Left lung (tissue), 10 donors: ENCODE measurements around the gene PLD2. TPM values are rescaled to one million over a fixed set of nuclear protein-coding genes. Genes with fewer than 3 reads are reported as not detected.
"Not testable (repeated sequence)": the region's sequence is repeated elsewhere in the genome, so short reads cannot be mapped to it uniquely, and the experiment has no call there.

Experiments
- ATAC-seq: fragments of 200-7000 bp; cut with Tn5 transposase; one replicate; pipeline ENCODE4 v1.9.1; 2020; ENCODE audit warnings: moderate library complexity
- DNase-seq, 4 donors: peaks; one replicate each; pipeline ENCODE4 v3.0.0-alpha.2; 2013 to 2020
- H3K27ac ChIP-seq, 2 donors: fragments of 200-600 bp; sonication (generic) in 1 of 2; one replicate each; pipeline versions ENCODE4 v1.5.0 to v1.8.0; 2020 to 2021
- H3K27me3 ChIP-seq, 2 donors: fragments of 200-600 bp; sonication (generic) in 1 of 2; one replicate each; pipeline versions ENCODE4 v1.5.0 to v1.8.0; 2020 to 2021
- H3K36me3 ChIP-seq, 2 donors: fragments of 200-600 bp; sonication (generic) in 1 of 2; one replicate each; pipeline versions ENCODE4 v1.5.0 to v1.8.0; 2020 to 2021
- H3K4me1 ChIP-seq, 2 donors: fragments of 200-600 bp; one replicate each; pipeline ENCODE4 v1.8.0; 2021
- H3K4me3 ChIP-seq, 2 donors: fragments of 200-600 bp; sonication (generic) in 1 of 2; one replicate each; pipeline versions ENCODE4 v1.5.0 to v1.8.0; 2020 to 2021; ENCODE audit warnings: mild to moderate bottlenecking in 1 of 2
- H3K9me3 ChIP-seq, 2 donors: fragments of 200-600 bp; sonication (generic) in 1 of 2; one replicate each; pipeline versions ENCODE4 v1.5.0 to v1.8.0; 2020 to 2021
- intact Hi-C, 2 donors: fragments of 100-400 bp; cut with DNase I; formaldehyde crosslinking; loops; one replicate each; pipeline versions ENCODE4 v1.11.2 to v1.14.2; 2022
- polyA plus RNA-seq, 6 donors: library from polyadenylated mRNA; unstranded; fragments of 120-200 nt; gene quantifications; one replicate each; pipeline ENCODE4 v1.2.1, GENCODE V29; 2013; ENCODE audit not compliant: insufficient read length in 6 of 6
- total RNA-seq, 2 donors: library from RNA; stranded (reverse); fragmentation: NEBNext Ultra II Directional; extraction: Animal tissue kit (Norgen Biotek cat#: 25700); gene quantifications; one replicate each; pipeline ENCODE4 v1.2.1, GENCODE V29; 2021
- TF ChIP-seq, protein P1 (sequence below), 2 donors: fragments of 200-600 bp; sonication (generic) in 1 of 2; IDR thresholded peaks; one replicate each; pipeline versions ENCODE4 v1.5.0 to v1.8.0; 2021; ENCODE audit warnings: antibody characterized with exemption in 2 of 2
- donor health status: DM: no; HTN: yes; CAD: no.
- donor health status: DM: no; HTN: no; CAD: no.

The PLD2 gene
- total and polyA plus RNA-seq, 8 donors: 30.0 to 70.0 (median 59.0) TPM

DNA sequence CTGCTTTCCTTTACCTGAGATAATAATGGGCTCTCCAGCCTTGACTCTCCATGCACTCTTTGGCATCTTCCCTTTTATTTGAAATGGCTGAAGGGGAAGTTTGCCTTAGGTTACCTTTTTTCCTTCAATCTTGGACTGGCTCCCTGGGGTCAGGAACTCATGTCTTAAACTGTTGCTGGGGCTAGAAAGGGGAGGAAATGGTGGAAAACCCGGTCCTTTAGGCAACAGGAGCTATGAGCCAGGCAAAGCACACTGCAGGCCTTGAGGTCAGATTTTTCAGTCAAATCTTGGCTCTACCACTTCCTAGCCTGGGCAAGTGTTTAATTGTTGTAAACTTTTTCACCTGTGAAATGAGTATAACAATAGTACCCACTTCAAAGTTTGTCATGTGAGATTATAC lies 56.4 kb downstream of the PLD2 start:
- intact Hi-C loops: no loop called here
- TF ChIP-seq, protein P1, sequence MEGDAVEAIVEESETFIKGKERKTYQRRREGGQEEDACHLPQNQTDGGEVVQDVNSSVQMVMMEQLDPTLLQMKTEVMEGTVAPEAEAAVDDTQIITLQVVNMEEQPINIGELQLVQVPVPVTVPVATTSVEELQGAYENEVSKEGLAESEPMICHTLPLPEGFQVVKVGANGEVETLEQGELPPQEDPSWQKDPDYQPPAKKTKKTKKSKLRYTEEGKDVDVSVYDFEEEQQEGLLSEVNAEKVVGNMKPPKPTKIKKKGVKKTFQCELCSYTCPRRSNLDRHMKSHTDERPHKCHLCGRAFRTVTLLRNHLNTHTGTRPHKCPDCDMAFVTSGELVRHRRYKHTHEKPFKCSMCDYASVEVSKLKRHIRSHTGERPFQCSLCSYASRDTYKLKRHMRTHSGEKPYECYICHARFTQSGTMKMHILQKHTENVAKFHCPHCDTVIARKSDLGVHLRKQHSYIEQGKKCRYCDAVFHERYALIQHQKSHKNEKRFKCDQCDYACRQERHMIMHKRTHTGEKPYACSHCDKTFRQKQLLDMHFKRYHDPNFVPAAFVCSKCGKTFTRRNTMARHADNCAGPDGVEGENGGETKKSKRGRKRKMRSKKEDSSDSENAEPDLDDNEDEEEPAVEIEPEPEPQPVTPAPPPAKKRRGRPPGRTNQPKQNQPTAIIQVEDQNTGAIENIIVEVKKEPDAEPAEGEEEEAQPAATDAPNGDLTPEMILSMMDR (IDR thresholded peaks at IDR 0.05): no peak
- Histone ChIP-seq H3K27ac (no peak overlapping the region), H3K4me3 (no peak overlapping the region), H3K36me3 (peaks cover 0 to 11% of the 10 kb centered on the region in 2 donors), H3K4me1 (peaks cover 0 to 18% of the 10 kb centered on the region in 2 donors), H3K9me3 (no peaks in the 10 kb centered on the region), H3K27me3 (no peaks in the 10 kb centered on the region)
- ATAC-seq: no peak
- DNase-seq: no peak

DNA sequence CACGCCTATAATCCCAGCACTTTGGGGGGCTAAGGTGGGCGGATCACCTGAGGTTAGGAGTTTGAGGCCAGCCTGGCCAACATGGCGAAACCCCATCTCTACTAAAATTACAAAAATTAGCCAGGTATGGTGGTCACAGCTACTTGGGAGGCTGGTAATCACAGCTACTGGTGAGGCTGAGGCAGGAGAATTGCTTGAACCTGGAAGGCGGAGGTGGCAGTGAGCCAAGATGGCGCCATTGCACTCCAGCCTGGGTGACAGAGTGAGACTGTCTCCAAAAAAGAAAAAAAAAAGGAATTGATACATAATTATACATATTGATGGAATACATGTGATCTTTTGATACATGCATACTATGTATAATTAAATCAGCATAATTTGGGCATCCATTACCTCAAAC lies 60.6 kb downstream of the PLD2 start:
- peaks cover 0 to 27% of the 10 kb centered on the region in 2 donors for H3K4me1 ChIP-seq
- H3K27ac ChIP-seq, H3K4me3 ChIP-seq, H3K27me3 ChIP-seq, H3K36me3 ChIP-seq, intact Hi-C loops, H3K9me3 ChIP-seq, ATAC-seq: not testable (repeated sequence)
- DNase-seq: peak in 1 of 4 donors; percentile 20

- H3K9me3 ChIP-seq, H3K27me3 ChIP-seq, H3K4me3 ChIP-seq, intact Hi-C loops, ATAC-seq, H3K36me3 ChIP-seq, H3K27ac ChIP-seq: not testable (repeated sequence)
- H3K4me1 ChIP-seq: peaks cover 0 to 32% of the 10 kb centered on the region in 2 donors
- peak in 1 of 4 donors; percentile 4 for DNase-seq
Measured at GRCh38 chr17:4869058-4869998, 62.4 kb downstream of the PLD2 start.

DNA sequence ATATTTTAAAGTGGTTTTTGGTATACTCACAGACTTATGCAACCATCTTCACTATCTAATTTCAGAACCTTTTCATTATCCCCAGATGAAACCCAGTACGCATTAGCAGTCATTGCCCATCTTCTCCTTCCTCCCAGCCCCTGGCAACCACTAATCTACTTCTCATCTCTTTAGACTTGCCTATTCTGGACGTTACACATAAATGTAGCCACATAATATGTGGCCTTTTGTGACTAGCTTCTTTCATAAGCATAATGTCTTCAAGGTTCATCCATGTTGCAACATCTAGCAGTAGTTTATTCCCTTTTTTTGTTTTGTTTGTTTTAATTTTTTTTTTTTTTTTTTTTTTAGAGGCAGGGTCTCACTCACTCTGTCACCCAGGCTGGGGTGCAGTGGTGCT lies 63.9 kb downstream of the PLD2 start:
- Histone ChIP-seq H3K9me3 (no peaks in the 10 kb centered on the region), H3K4me3 (no peak overlapping the region), H3K4me1 (peaks cover 0 to 32% of the 10 kb centered on the region in 2 donors), H3K27me3 (no peaks in the 10 kb centered on the region), H3K36me3 (no peaks in the 10 kb centered on the region), H3K27ac (no peak overlapping the region)
- ATAC-seq (no peak), DNase-seq (no peak)
- TF ChIP-seq, protein P1 (IDR thresholded peaks at IDR 0.05): no peak
- intact Hi-C loops: no loop called here

- Histone ChIP-seq H3K27ac (peak overlapping the region in 1 of 2 donors; percentile 41), H3K4me3 (no peak overlapping the region), H3K36me3 (no peaks in the 10 kb centered on the region), H3K9me3 (no peaks in the 10 kb centered on the region), H3K27me3 (no peaks in the 10 kb centered on the region), H3K4me1 (peaks cover 0 to 32% of the 10 kb centered on the region in 2 donors)
- ATAC-seq (peak; percentile 76), DNase-seq (peak in 2 of 4 donors; percentile 49 to 71)
- intact Hi-C loops: no loop called here
- TF ChIP-seq, protein P1 (IDR thresholded peaks at IDR 0.05): no peak
Measured at GRCh38 chr17:4872786-4873185, 65.8 kb downstream of the PLD2 start.

Other genes with a start within 250 kb of the PLD2 start
- gene GGT6, start 246.6 kb upstream of the PLD2 start, total RNA-seq: 10 to 100 TPM in 1 of 2 donors, 1 to 10 TPM in 1; 1.8 to 17.4 TPM
- gene GGT6, start 246.6 kb upstream of the PLD2 start, polyA plus RNA-seq: 1 to 10 TPM; 4.9 to 9.9 (median 6.4) TPM
- gene SMTNL2, start 222.6 kb upstream of the PLD2 start, total RNA-seq: 1 to 10 TPM; 5.5 to 5.7 TPM
- 10 to 100 TPM; 17.0 to 25.8 (median 22.8) TPM for gene SMTNL2, start 222.6 kb upstream of the PLD2 start, polyA plus RNA-seq
- 1 to 10 TPM in 1 of 2 donors, under 1 TPM in 1; 0.15 to 4.8 TPM for gene ALOX15, start 165.5 kb upstream of the PLD2 start, total RNA-seq
- gene ALOX15, start 165.5 kb upstream of the PLD2 start, polyA plus RNA-seq: 1 to 10 TPM; 2.8 to 4.6 (median 3.4) TPM
- 10 to 100 TPM; 42.2 to 48.8 TPM for gene PELP1, start 103.0 kb upstream of the PLD2 start, total RNA-seq
- 10 to 100 TPM; 45.9 to 55.1 (median 46.7) TPM for gene PELP1, start 103.0 kb upstream of the PLD2 start, polyA plus RNA-seq
- gene ARRB2, start 96.5 kb upstream of the PLD2 start, total RNA-seq: 100 to 1,000 TPM in 1 of 2 donors, 10 to 100 TPM in 1; 91.8 to 240 TPM
- gene ARRB2, start 96.5 kb upstream of the PLD2 start, polyA plus RNA-seq: 10 to 100 TPM; 41.3 to 55.8 (median 47.0) TPM
- 10 to 100 TPM; 22.6 to 23.6 TPM for gene MED11, start 75.7 kb upstream of the PLD2 start, total RNA-seq
- 10 to 100 TPM; 19.9 to 26.5 (median 22.9) TPM for gene MED11, start 75.7 kb upstream of the PLD2 start, polyA plus RNA-seq
- gene ZMYND15, start 67.3 kb upstream of the PLD2 start, total RNA-seq: 1 to 10 TPM; 4.1 to 5.2 TPM
- under 1 TPM; 0.34 to 0.84 (median 0.51) TPM for gene ZMYND15, start 67.3 kb upstream of the PLD2 start, polyA plus RNA-seq
- gene CXCL16, start 67.2 kb upstream of the PLD2 start, total RNA-seq: 100 to 1,000 TPM; 122 to 147 TPM
- gene CXCL16, start 67.2 kb upstream of the PLD2 start, polyA plus RNA-seq: 10 to 100 TPM; 14.2 to 20.8 (median 15.2) TPM
- gene TM4SF5, start 35.3 kb upstream of the PLD2 start, total RNA-seq: not detected
- not detected for gene TM4SF5, start 35.3 kb upstream of the PLD2 start, polyA plus RNA-seq
- 1 to 10 TPM; 2.1 to 6.0 TPM for gene VMO1, start 20.8 kb upstream of the PLD2 start, total RNA-seq
- 1 to 10 TPM in 1 of 6 donors, under 1 TPM in 5; 0.22 to 1.0 (median 0.34) TPM for gene VMO1, start 20.8 kb upstream of the PLD2 start, polyA plus RNA-seq
- not detected for gene GLTPD2, start 18.2 kb upstream of the PLD2 start, total RNA-seq
- gene GLTPD2, start 18.2 kb upstream of the PLD2 start, polyA plus RNA-seq: 1 to 10 TPM in 3 of 6 donors, under 1 TPM in 3; 0.59 to 1.5 (median 0.99) TPM
- gene PSMB6, start 11.0 kb upstream of the PLD2 start, total RNA-seq: 100 to 1,000 TPM; 102 to 129 TPM
- 100 to 1,000 TPM in 3 of 6 donors, 10 to 100 TPM in 3; 91.9 to 113 (median 99.6) TPM for gene PSMB6, start 11.0 kb upstream of the PLD2 start, polyA plus RNA-seq
- 10 to 100 TPM; 84.1 to 85.4 TPM for gene MINK1, start 26.2 kb downstream of the PLD2 start, total RNA-seq
- gene MINK1, start 26.2 kb downstream of the PLD2 start, polyA plus RNA-seq: 10 to 100 TPM; 53.5 to 77.7 (median 64.0) TPM
- gene C17orf107, start 92.4 kb downstream of the PLD2 start, total RNA-seq: 1 to 10 TPM; 2.0 to 5.3 TPM
- 1 to 10 TPM in 2 of 6 donors, under 1 TPM in 4; 0.63 to 1.5 (median 0.82) TPM for gene C17orf107, start 92.4 kb downstream of the PLD2 start, polyA plus RNA-seq
- gene CHRNE, start 95.9 kb downstream of the PLD2 start, total RNA-seq: 1 to 10 TPM; 2.9 to 4.9 TPM
- gene CHRNE, start 95.9 kb downstream of the PLD2 start, polyA plus RNA-seq: 1 to 10 TPM in 1 of 6 donors, under 1 TPM in 5; 0.56 to 1.5 (median 0.83) TPM
- gene GP1BA, start 125.1 kb downstream of the PLD2 start, total RNA-seq: under 1 TPM; 0.31 to 0.96 TPM
- gene GP1BA, start 125.1 kb downstream of the PLD2 start, polyA plus RNA-seq: 1 to 10 TPM; 2.8 to 3.7 (median 3.5) TPM
- gene SLC25A11, start 132.9 kb downstream of the PLD2 start, total RNA-seq: 10 to 100 TPM; 58.6 to 70.5 TPM
- gene SLC25A11, start 132.9 kb downstream of the PLD2 start, polyA plus RNA-seq: 10 to 100 TPM; 38.4 to 56.2 (median 46.9) TPM
- 100 to 1,000 TPM; 102 to 108 TPM for gene RNF167, start 133.1 kb downstream of the PLD2 start, total RNA-seq
- 100 to 1,000 TPM; 101 to 126 (median 119) TPM for gene RNF167, start 133.1 kb downstream of the PLD2 start, polyA plus RNA-seq
- 100 to 1,000 TPM; 619 to 987 TPM for gene PFN1, start 141.4 kb downstream of the PLD2 start, total RNA-seq
- 100 to 1,000 TPM; 337 to 506 (median 415) TPM for gene PFN1, start 141.4 kb downstream of the PLD2 start, polyA plus RNA-seq
- 10 to 100 TPM; 15.0 to 15.9 TPM for gene ENO3, start 144.0 kb downstream of the PLD2 start, total RNA-seq
- gene ENO3, start 144.0 kb downstream of the PLD2 start, polyA plus RNA-seq: 10 to 100 TPM; 10.7 to 22.4 (median 15.6) TPM
- gene SPAG7, start 160.7 kb downstream of the PLD2 start, total RNA-seq: 10 to 100 TPM; 47.2 to 59.3 TPM
- 10 to 100 TPM; 73.4 to 78.6 (median 75.2) TPM for gene SPAG7, start 160.7 kb downstream of the PLD2 start, polyA plus RNA-seq
- 10 to 100 TPM; 51.3 to 64.9 TPM for gene CAMTA2, start 180.5 kb downstream of the PLD2 start, total RNA-seq
- gene CAMTA2, start 180.5 kb downstream of the PLD2 start, polyA plus RNA-seq: 10 to 100 TPM; 28.6 to 40.8 (median 33.3) TPM
- 1 to 10 TPM; 1.0 to 2.4 TPM for gene INCA1, start 190.4 kb downstream of the PLD2 start, total RNA-seq
- 10 to 100 TPM in 2 of 6 donors, 1 to 10 TPM in 4; 8.1 to 11.5 (median 9.1) TPM for gene INCA1, start 190.4 kb downstream of the PLD2 start, polyA plus RNA-seq
- gene KIF1C, start 190.8 kb downstream of the PLD2 start, total RNA-seq: 100 to 1,000 TPM; 205 to 239 TPM
- 10 to 100 TPM; 48.9 to 75.0 (median 65.9) TPM for gene KIF1C, start 190.8 kb downstream of the PLD2 start, polyA plus RNA-seq
- under 1 TPM; 0.58 to 0.73 TPM for gene SLC52A1, start 228.3 kb downstream of the PLD2 start, total RNA-seq
- under 1 TPM; 0.13 to 0.34 (median 0.25) TPM for gene SLC52A1, start 228.3 kb downstream of the PLD2 start, polyA plus RNA-seq